GM12892 (cell line): ENCODE measurements around the gene NECTIN1.
"Not testable (repeated sequence)": the region's sequence is repeated elsewhere in the genome, so short reads cannot be mapped to it uniquely, and the experiment has no call there.

Source experiments
- DNase-seq: peaks from one replicate; pipeline ENCODE4 v3.0.0; 2011; ENCODE audit not compliant: insufficient read length
- FAIRE-seq: peaks from 2 replicates; lab custom pipeline; 2011; peaks lifted over from hg19 to GRCh38; lab: Jason Lieb, UNC
- POLR2A ChIP-seq: IDR thresholded peaks from 2 replicates; pipeline ENCODE4 v1.6.1; 2011; ENCODE audit warnings: low read depth, low read length, control low read depth
- POLR2AphosphoS5 ChIP-seq: IDR thresholded peaks from 2 replicates; pipeline ENCODE4 v1.6.1; 2011; ENCODE audit warnings: low read depth, low read length, control low read depth
- TAF1 ChIP-seq: IDR thresholded peaks from 2 replicates; pipeline ENCODE4 v1.6.1; 2011; ENCODE audit warnings: low read depth, mild to moderate bottlenecking, control low read depth, low read length, borderline replicate concordance

Gene NECTIN1

GRCh38 chr11:119610836-119611426 lies 118.1 kb downstream of the NECTIN1 start:
- FAIRE-seq = no peak

GRCh38 chr11:119608781-119609180 lies 120.2 kb downstream of the NECTIN1 start:
- no peak for FAIRE-seq
- no peak for TF ChIP-seq POLR2AphosphoS5
- no peak for TF ChIP-seq TAF1
- TF ChIP-seq POLR2A = no peak
- DNase-seq = no peak

More at GRCh38 chr11:119610836-119611426, 118.1 kb downstream of the NECTIN1 start:
- TF ChIP-seq POLR2AphosphoS5 (no peak), TAF1 (no peak), POLR2A (no peak)
- no peak for DNase-seq

GRCh38 chr11:119608201-119608600 lies 120.8 kb downstream of the NECTIN1 start:
- no peak for DNase-seq
- TF ChIP-seq POLR2A (no peak), POLR2AphosphoS5 (no peak), TAF1 (no peak)
- no peak for FAIRE-seq

GRCh38 chr11:119607726-119608125 lies 121.3 kb downstream of the NECTIN1 start:
- no peak for TF ChIP-seq POLR2AphosphoS5
- TF ChIP-seq TAF1 = no peak
- no peak for TF ChIP-seq POLR2A
- no peak for FAIRE-seq
- no peak for DNase-seq

GRCh38 chr11:119605137-119605665 lies 123.8 kb downstream of the NECTIN1 start:
- DNase-seq (no peak), FAIRE-seq (no peak)
- TF ChIP-seq POLR2A = no peak
- TF ChIP-seq TAF1 = no peak
- TF ChIP-seq POLR2AphosphoS5 = no peak

GRCh38 chr11:119602745-119603373 lies 126.1 kb downstream of the NECTIN1 start:
- no peak for DNase-seq
- no peak for TF ChIP-seq POLR2AphosphoS5
- TF ChIP-seq TAF1 = no peak
- TF ChIP-seq POLR2A = no peak
- no peak for FAIRE-seq

GRCh38 chr11:119599864-119600541 lies 129.0 kb downstream of the NECTIN1 start:
- no peak for TF ChIP-seq TAF1
- TF ChIP-seq POLR2A = no peak
- no peak for TF ChIP-seq POLR2AphosphoS5
- DNase-seq = no peak
- peak; percentile 24 for FAIRE-seq

GRCh38 chr11:119595941-119596340 lies 133.1 kb downstream of the NECTIN1 start:
- FAIRE-seq, DNase-seq: not testable (repeated sequence)

- FAIRE-seq = no peak
- TF ChIP-seq POLR2A (no peak), TAF1 (no peak), POLR2AphosphoS5 (no peak)
- DNase-seq = no peak
Observed at GRCh38 chr11:119594639-119595249, 134.3 kb downstream of the NECTIN1 start.

GRCh38 chr11:119593346-119593745 lies 135.7 kb downstream of the NECTIN1 start:
- FAIRE-seq (no peak), DNase-seq (no peak)
- no peak for TF ChIP-seq POLR2A
- no peak for TF ChIP-seq POLR2AphosphoS5
- no peak for TF ChIP-seq TAF1

- FAIRE-seq (no peak), DNase-seq (no peak)
- TF ChIP-seq POLR2A (no peak), TAF1 (no peak), POLR2AphosphoS5 (no peak)
Observed at GRCh38 chr11:119592642-119593041, 136.4 kb downstream of the NECTIN1 start.
